OCI-LY3 (cell line): ENCODE results near the gene R3HDM2.

ENCODE experiments used
- H2AFZ ChIP-seq: fragments of 200-600, 300-600 bp; shearing (Covaris generic); 2 replicates; pipeline ENCODE4 v1.6.0; 2014; ENCODE audit warnings: antibody characterized with exemption, low read depth, low read length
- H3K27ac ChIP-seq: fragments of 200-600, 300-600 bp; sonication (generic); 2 replicates; pipeline ENCODE4 v1.5.1; 2014; ENCODE audit warnings: mild to moderate bottlenecking, low read length, moderate library complexity, mixed read lengths
- H3K27me3 ChIP-seq: fragments of 200-600, 300-600 bp; sonication (generic); 2 replicates; pipeline ENCODE4 v1.6.1; 2014; ENCODE audit warnings: low read depth, low read length, mixed read lengths
- H3K36me3 ChIP-seq: fragments of 200-600, 300-600 bp; sonication (generic); replicated peaks from 2 replicates; pipeline ENCODE3; 2014; ENCODE audit warnings: low read depth, low read length, mixed read lengths
- H3K4me1 ChIP-seq: fragments of 300-600, 200-600 bp; sonication (generic); 2 replicates; pipeline ENCODE4 v1.6.1; 2014; ENCODE audit warnings: low read length, mixed read lengths
- H3K4me2 ChIP-seq: fragments of 200-600, 300-600 bp; sonication (generic); 2 replicates; pipeline ENCODE4 v1.6.1; 2014; ENCODE audit warnings: low read length, mixed read lengths
- H3K4me3 ChIP-seq: fragments of 300-600, 200-600 bp; sonication (generic); 2 replicates; pipeline ENCODE4 v1.5.1; 2014; ENCODE audit warnings: antibody characterized with exemption, mild to moderate bottlenecking, low read length, moderate library complexity
- H3K79me2 ChIP-seq: fragments of 300-600, 200-600 bp; shearing (Covaris generic); 2 replicates; pipeline ENCODE4 v1.6.1; 2014; ENCODE audit warnings: mild to moderate bottlenecking, low read length, mixed read lengths
- H3K9ac ChIP-seq: fragments of 300-600, 200-600 bp; shearing (Covaris generic); 2 replicates; pipeline ENCODE4 v1.6.0; 2014; ENCODE audit warnings: mild to moderate bottlenecking, low read length, moderate library complexity
- H3K9me3 ChIP-seq: fragments of 200-600, 300-600 bp; shearing (Covaris generic); 2 replicates; pipeline ENCODE4 v1.6.1; 2014; ENCODE audit warnings: low read length, mixed read lengths; ENCODE audit not compliant: insufficient read depth
- H4K20me1 ChIP-seq: fragments of 200-600, 300-600 bp; sonication (generic); 2 replicates; pipeline ENCODE4 v1.6.1; 2016; ENCODE audit warnings: low read length, mixed read lengths; ENCODE audit not compliant: insufficient read depth
- CTCF ChIP-seq: fragments of 200-600, 300-600 bp; sonication (generic); IDR thresholded peaks from 2 replicates; pipeline ENCODE4 v1.5.1; 2014; ENCODE audit warnings: antibody characterized with exemption, low read length, low read depth
- EZH2phosphoT487 ChIP-seq: fragments of 200-600 bp; shearing (Covaris generic); IDR thresholded peaks from 2 replicates; pipeline ENCODE4 v1.6.1; 2018; ENCODE audit warnings: antibody characterized with exemption, mixed run types, low read depth

The R3HDM2 gene

GRCh38 chr12:57430931-57431566 is at the start of gene R3HDM2:
TSS of gene R3HDM2 (minus strand) at chr12:57431043. CDS start at chr12:57310428, 120,615 bp downstream.
- H3K27ac ChIP-seq = peak within 1 kb of the TSS; percentile 54
- peaks cover 14% of the 10 kb centered on the region for H3K4me1 ChIP-seq
- TF ChIP-seq EZH2phosphoT487 (no peak), CTCF (no peak)
- H3K9ac ChIP-seq = peak within 1 kb of the TSS; percentile 85
- H3K9me3 ChIP-seq = no peaks in the 10 kb centered on the region
- H3K4me2 ChIP-seq = peak within 1 kb of the TSS; percentile 98
- H2AFZ ChIP-seq = peak within 1 kb of the TSS; percentile 75
- no peaks in the 10 kb centered on the region for H4K20me1 ChIP-seq
- peak within 1 kb of the TSS; percentile 94 for H3K4me3 ChIP-seq
- peaks cover 23% of the 10 kb centered on the region for H3K79me2 ChIP-seq
- no peaks in the 10 kb centered on the region for H3K27me3 ChIP-seq
- no peaks in the 10 kb centered on the region for H3K36me3 ChIP-seq

GRCh38 chr12:57479376-57480115 is 48.7 kb upstream of the R3HDM2 start, which contains the start of gene ARHGAP9:
TSS of gene ARHGAP9 (minus strand) at chr12:57479866. CDS start at chr12:57479406, 460 bp downstream.
- Histone ChIP-seq H3K9me3 (no peaks in the 10 kb centered on the region), H4K20me1 (no peaks in the 10 kb centered on the region), H3K4me2 (peak within 1 kb of the TSS; percentile 37), H3K4me3 (no peak within 1 kb of the TSS), H3K27me3 (no peaks in the 10 kb centered on the region), H3K9ac (no peak within 1 kb of the TSS; the same call in 1 of the 2 replicates), H3K27ac (no peak within 1 kb of the TSS), H2AFZ (peak within 1 kb of the TSS; percentile 99), H3K4me1 (peaks cover 33% of the 10 kb centered on the region), H3K79me2 (no peaks in the 10 kb centered on the region), H3K36me3 (no peaks in the 10 kb centered on the region)
- TF ChIP-seq EZH2phosphoT487 (no peak), CTCF (no peak)

GRCh38 chr12:57479043-57479375 is 48.2 kb upstream of the R3HDM2 start:
- Histone ChIP-seq H3K79me2 (no peaks in the 10 kb centered on the region), H3K27ac (no peak overlapping the region), H3K36me3 (no peaks in the 10 kb centered on the region), H3K4me3 (no peak overlapping the region), H2AFZ (no peak overlapping the region; the same call in 1 of the 2 replicates), H3K27me3 (no peaks in the 10 kb centered on the region), H4K20me1 (no peaks in the 10 kb centered on the region), H3K9me3 (no peaks in the 10 kb centered on the region), H3K9ac (no peak overlapping the region), H3K4me1 (peaks cover 33% of the 10 kb centered on the region), H3K4me2 (no peak overlapping the region)
- TF ChIP-seq CTCF (no peak), EZH2phosphoT487 (no peak)
